Stomach (tissue), 19 donors: ENCODE measurements around the gene CMIP. TPM values are rescaled to one million over a fixed set of nuclear protein-coding genes. Genes with fewer than 3 reads are reported as not detected.
A peak's percentile ranks its signal among the peaks of the same experiment; 100 is the strongest.

Experiments
- DNase-seq, 2 donors: peaks; one replicate each; pipeline versions ENCODE4 v3.0.0 to v3.0.0-alpha.2; 2013 to 2019
- H3K27ac ChIP-seq, 5 donors: fragments of 200-600 bp in 4 of 5; sonication (generic) in 4 of 5; one replicate each; pipeline ENCODE4 v1.5.1; 2013 to 2019; ENCODE audit warnings: mild to moderate bottlenecking in 1 of 5, moderate library complexity in 1 of 5
- H3K27me3 ChIP-seq, 3 donors: fragments of 200-600 bp; sonication (generic); one replicate each; pipeline ENCODE4 v1.5.1; 2017 to 2019; ENCODE audit warnings: mixed run types in 1 of 3
- H3K36me3 ChIP-seq, 4 donors: fragments of 200-600 bp; sonication (generic); 1 replicate in 3 of 4; 2 replicates in 1 of 4; pipeline ENCODE4 v1.5.1; 2016 to 2019
- H3K4me1 ChIP-seq, 4 donors: fragments of 200-600 bp; sonication (generic); one replicate each; pipeline ENCODE4 v1.5.1; 2016 to 2019
- H3K4me3 ChIP-seq, 4 donors: fragments of 200-600 bp; sonication (generic) in 3 of 4; one replicate each; pipeline ENCODE4 v1.5.1; 2016 to 2019; ENCODE audit warnings: mild to moderate bottlenecking in 1 of 4
- H3K9me3 ChIP-seq, 4 donors: fragments of 200-600 bp; sonication (generic); one replicate each; pipeline ENCODE4 v1.5.1; 2016 to 2019
- EP300 ChIP-seq: sonication (generic); formaldehyde crosslinking; IDR thresholded peaks from one replicate; pipeline ENCODE4 v1.6.1; 2017; ENCODE audit warnings: antibody characterized with exemption
- POLR2A ChIP-seq, 4 donors: fragments of 450-650 bp; IDR thresholded peaks; one replicate each; pipeline ENCODE4 v1.6.1; 2016; ENCODE audit warnings: antibody characterized with exemption in 4 of 4, control low read depth in 2 of 4, mild to moderate bottlenecking in 1 of 4, moderate library complexity in 1 of 4
- POLR2AphosphoS5 ChIP-seq, 3 donors: sonication (generic); formaldehyde crosslinking; IDR thresholded peaks; one replicate each; pipeline ENCODE4 v1.6.1; 2016; ENCODE audit warnings: antibody characterized with exemption in 3 of 3
- WGBS, 5 donors: extraction: QIAGEN DNeasy Blood & Tissue Kit in 3 of 5; methylation state at CpG; one replicate each; pipeline versions ENCODE4 v1.1.5 to v1.1.7; 2013 to 2018; 5-methylcytosine and 5-hydroxymethylcytosine counted together
- intact Hi-C: fragments of 100-400 bp; cut with DNase I; formaldehyde crosslinking; loops from one replicate; pipeline ENCODE4 v1.15.1; 2023; ENCODE audit warnings: low total_unique reads
- long read RNA-seq, 10 donors: transcript quantifications; one replicate each; lab custom pipeline, GENCODE V29; 2026
- polyA plus RNA-seq, 3 donors: library from polyadenylated mRNA; stranded (reverse); fragments of 200-250 nt; gene quantifications; one replicate each; pipeline ENCODE4 v1.2.3, GENCODE V29; 2013
- total RNA-seq, 5 donors: library from RNA; depleted of rRNA; stranded (reverse); fragments of >200 nt; gene quantifications; one replicate each; pipeline versions ENCODE4 v1.1.0 to v1.2.3, GENCODE V29; 2014 to 2016
- TF ChIP-seq, protein P1 (sequence below), 7 experiments: fragments of 450-650 bp in 4 of 7; fragments of 200-600 bp in 3 of 7; sonication (generic) in 3 of 7; IDR thresholded peaks; one replicate each; pipeline ENCODE4 v1.5.1; 2016 to 2019; ENCODE audit warnings: antibody characterized with exemption in 7 of 7, control low read depth in 2 of 7, mild to moderate bottlenecking in 1 of 7
- donor health status: healthy with polysubstance abuse.
- donor health status: Bipolar disorder and iron deficiency.
- donor health status: healthy.

CMIP gene
- total RNA-seq: 10 to 100 TPM; 11.1 to 71.0 (median 31.9) TPM
- 10 to 100 TPM; 11.5 to 54.3 (median 30.5) TPM for polyA plus RNA-seq
- long read RNA-seq, donor 1, partial matches to known transcripts: 0 of 1 reads
- long read RNA-seq, donor 1, other reads (novel, unspliced or antisense): 0 of 1 reads
- long read RNA-seq, donor 2, full-length matches to known transcripts: 3 of 3 reads
- long read RNA-seq, donor 2, partial matches to known transcripts: 0 of 3 reads
- long read RNA-seq, donor 2, other reads (novel, unspliced or antisense): 0 of 3 reads
- long read RNA-seq, donor 3: 0 reads
- long read RNA-seq, donor 4, full-length matches to known transcripts: 1 of 1 reads
- long read RNA-seq, donor 4, partial matches to known transcripts: 0 of 1 reads
- long read RNA-seq, donor 4, other reads (novel, unspliced or antisense): 0 of 1 reads
- long read RNA-seq, donor 5, full-length matches to known transcripts: 3 of 3 reads
- long read RNA-seq, donor 5, partial matches to known transcripts: 0 of 3 reads
- long read RNA-seq, donor 5, other reads (novel, unspliced or antisense): 0 of 3 reads
- long read RNA-seq, donor 6, full-length matches to known transcripts: 1 of 1 reads
- long read RNA-seq, donor 6, partial matches to known transcripts: 0 of 1 reads
- long read RNA-seq, donor 6, other reads (novel, unspliced or antisense): 0 of 1 reads
- long read RNA-seq, donor 7, partial matches to known transcripts: 39 of 39 reads
- long read RNA-seq, donor 7, other reads (novel, unspliced or antisense): 0 of 39 reads
- long read RNA-seq, donor 8, full-length matches to known transcripts: 2 of 2 reads
- long read RNA-seq, donor 8, partial matches to known transcripts: 0 of 2 reads
- long read RNA-seq, donor 8, other reads (novel, unspliced or antisense): 0 of 2 reads
- long read RNA-seq, donor 9, full-length matches to known transcripts: 1 of 1 reads
- long read RNA-seq, donor 9, partial matches to known transcripts: 0 of 1 reads
- long read RNA-seq, donor 9, other reads (novel, unspliced or antisense): 0 of 1 reads
- long read RNA-seq, donor 10: 0 reads

DNA sequence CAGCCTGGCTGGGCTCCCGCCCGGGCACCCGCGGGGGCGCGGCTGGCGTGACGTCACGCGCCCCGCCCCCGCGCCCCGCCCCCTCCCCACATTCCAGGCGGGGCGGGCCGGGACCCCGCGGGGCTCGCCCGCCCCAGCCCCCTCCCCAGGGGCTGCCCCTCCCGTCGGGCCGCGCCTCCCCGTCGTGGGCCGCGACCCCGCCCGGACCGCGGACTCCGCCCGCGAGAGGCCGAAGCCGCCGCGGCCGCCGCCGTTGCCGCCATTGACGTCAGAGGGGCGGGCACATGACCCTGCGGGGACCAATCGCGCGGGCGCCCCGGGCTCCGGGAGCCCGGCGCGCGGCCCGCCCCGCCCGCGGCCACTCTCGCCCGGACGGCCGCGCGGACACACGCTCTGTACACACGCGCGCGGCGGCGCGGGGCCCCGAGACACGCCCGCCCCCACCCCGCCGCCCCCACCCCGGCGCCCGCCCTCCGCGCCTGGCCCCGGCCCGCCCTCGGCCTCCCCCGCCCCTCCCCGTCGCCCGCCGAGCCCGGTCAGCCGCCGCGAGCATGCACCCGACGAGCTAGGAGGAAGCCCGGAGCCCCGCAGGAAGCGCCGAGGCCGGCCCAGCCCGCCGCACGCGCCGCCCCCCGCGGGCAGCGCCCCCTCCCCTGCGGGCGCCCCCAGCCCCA lies at the start of gene CMIP:
Gene CMIP (plus strand): TSS at position 361 of the 674 bp plus-strand sequence.
- peak in 1 of 3 donors; percentile 46 for TF ChIP-seq POLR2AphosphoS5 (IDR thresholded peaks at IDR 0.05)
- TF ChIP-seq EP300: no peak
- Histone ChIP-seq H3K27me3 (no peaks in the 10 kb centered on the region), H3K4me3 (peak within 1 kb of the TSS; percentile 86 to 95 (median 90)), H3K36me3 (no peaks in the 10 kb centered on the region), H3K4me1 (peaks cover 32 to 56% (median 48%) of the 10 kb centered on the region in 4 donors), H3K27ac (peak within 1 kb of the TSS; percentile 85 to 98 (median 94)), H3K9me3 (no peaks in the 10 kb centered on the region)
- intact Hi-C loops: no loop called here
- DNase-seq: peak; percentile 89 to 96
- 0 to 2% (median 1%) methylated on average over 4 to 105 of the region's 114 CpGs; no CpG with 5 or more reads in 1 of the 5 donors for WGBS, 5 donors

- peak overlapping the region; percentile 4 to 62 (median 59) for H3K27ac ChIP-seq
Measured at GRCh38 chr16:81394966-81395655, 49.5 kb upstream of the CMIP start.

GRCh38 chr16:81397058-81397878 lies 47.3 kb upstream of the CMIP start:
- TF ChIP-seq EP300: no peak
- no peak for TF ChIP-seq POLR2AphosphoS5 (IDR thresholded peaks at IDR 0.05)
- no peak for TF ChIP-seq POLR2A (IDR thresholded peaks at IDR 0.05)
- TF ChIP-seq, protein P1, sequence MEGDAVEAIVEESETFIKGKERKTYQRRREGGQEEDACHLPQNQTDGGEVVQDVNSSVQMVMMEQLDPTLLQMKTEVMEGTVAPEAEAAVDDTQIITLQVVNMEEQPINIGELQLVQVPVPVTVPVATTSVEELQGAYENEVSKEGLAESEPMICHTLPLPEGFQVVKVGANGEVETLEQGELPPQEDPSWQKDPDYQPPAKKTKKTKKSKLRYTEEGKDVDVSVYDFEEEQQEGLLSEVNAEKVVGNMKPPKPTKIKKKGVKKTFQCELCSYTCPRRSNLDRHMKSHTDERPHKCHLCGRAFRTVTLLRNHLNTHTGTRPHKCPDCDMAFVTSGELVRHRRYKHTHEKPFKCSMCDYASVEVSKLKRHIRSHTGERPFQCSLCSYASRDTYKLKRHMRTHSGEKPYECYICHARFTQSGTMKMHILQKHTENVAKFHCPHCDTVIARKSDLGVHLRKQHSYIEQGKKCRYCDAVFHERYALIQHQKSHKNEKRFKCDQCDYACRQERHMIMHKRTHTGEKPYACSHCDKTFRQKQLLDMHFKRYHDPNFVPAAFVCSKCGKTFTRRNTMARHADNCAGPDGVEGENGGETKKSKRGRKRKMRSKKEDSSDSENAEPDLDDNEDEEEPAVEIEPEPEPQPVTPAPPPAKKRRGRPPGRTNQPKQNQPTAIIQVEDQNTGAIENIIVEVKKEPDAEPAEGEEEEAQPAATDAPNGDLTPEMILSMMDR (IDR thresholded peaks at IDR 0.05): no peak
- intact Hi-C loops: no loop called here

More at GRCh38 chr16:81394966-81395655, 49.5 kb upstream of the CMIP start:
- Histone ChIP-seq H3K4me3 (no peak overlapping the region), H3K36me3 (peaks cover 0 to 25% (median 21%) of the 10 kb centered on the region in 4 donors), H3K9me3 (peaks cover 0 to 11% (median 8%) of the 10 kb centered on the region in 4 donors), H3K27me3 (no peaks in the 10 kb centered on the region), H3K4me1 (peaks cover 10 to 24% (median 13%) of the 10 kb centered on the region in 4 donors)
- intact Hi-C loops: no loop called here
- 19 to 43% (median 25%) methylated on average over 13 of the region's 13 CpGs for WGBS, 5 donors
- peak in 1 of 3 donors; percentile 21 for TF ChIP-seq POLR2AphosphoS5 (IDR thresholded peaks at IDR 0.05)
- TF ChIP-seq EP300: no peak
- DNase-seq: peak; percentile 45 to 65

GRCh38 chr16:81397879-81398520 lies 46.6 kb upstream of the CMIP start:
- Histone ChIP-seq H3K27me3 (no peaks in the 10 kb centered on the region), H3K4me3 (no peak overlapping the region), H3K27ac (no peak overlapping the region), H3K9me3 (peaks cover 0 to 13% (median 10%) of the 10 kb centered on the region in 4 donors), H3K36me3 (no peaks in the 10 kb centered on the region), H3K4me1 (peaks cover 10 to 24% (median 13%) of the 10 kb centered on the region in 4 donors)
- DNase-seq: no peak
- 75 to 82% (median 80%) methylated on average over 14 of the region's 14 CpGs for WGBS, 5 donors
- no peak for TF ChIP-seq EP300
- no peak for TF ChIP-seq POLR2AphosphoS5 (IDR thresholded peaks at IDR 0.05)
- no peak for TF ChIP-seq POLR2A (IDR thresholded peaks at IDR 0.05)
- TF ChIP-seq, protein P1 (IDR thresholded peaks at IDR 0.05): no peak
- intact Hi-C loops: no loop called here

More at GRCh38 chr16:81397058-81397878, 47.3 kb upstream of the CMIP start:
- no peak overlapping the region for H3K4me3 ChIP-seq
- DNase-seq: no peak
- H3K4me1 ChIP-seq: peaks cover 10 to 24% (median 13%) of the 10 kb centered on the region in 4 donors
- no peak overlapping the region for H3K27ac ChIP-seq
- peaks cover 0 to 4% (median 2%) of the 10 kb centered on the region in 4 donors for H3K36me3 ChIP-seq
- peaks cover 0 to 13% (median 10%) of the 10 kb centered on the region in 4 donors for H3K9me3 ChIP-seq
- WGBS, 5 donors: 85 to 90% (median 87%) methylated on average over 19 to 21 of the region's 21 CpGs
- H3K27me3 ChIP-seq: no peaks in the 10 kb centered on the region
